HCEC 1CT (cell line): ENCODE measurements around the gene SMC1B.
A peak's percentile ranks its signal among the peaks of the same experiment; 100 is the strongest.
"Not testable (repeated sequence)": the region's sequence is repeated elsewhere in the genome, so short reads cannot be mapped to it uniquely, and the experiment has no call there.

Experiments
- DNase-seq: peaks from one replicate; pipeline ENCODE4 v3.0.0-alpha.2; 2017

SMC1B gene

GRCh38 chr22:45344334-45344733 lies 69.1 kb downstream of the SMC1B start:
- DNase-seq, result peak; percentile 29

DNA sequence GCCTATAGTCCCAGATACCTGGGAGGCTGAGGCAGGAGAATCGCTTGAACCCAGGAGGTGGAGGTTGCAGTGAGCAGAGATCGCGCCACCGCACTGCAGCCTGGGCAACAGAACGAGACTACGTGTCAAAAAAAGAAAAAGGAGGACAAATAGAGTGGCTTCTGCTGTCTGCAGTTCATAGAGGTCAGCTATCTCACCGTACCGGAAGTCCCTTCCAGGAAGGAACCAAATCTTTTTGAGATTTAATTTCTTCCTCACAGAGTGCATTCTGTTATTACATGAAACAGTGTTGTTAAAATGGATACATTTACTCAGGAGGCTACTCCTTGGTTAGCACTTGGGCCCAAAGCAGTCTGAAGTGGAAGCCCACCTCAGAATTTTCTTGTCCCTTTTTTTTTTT lies 70.3 kb downstream of the SMC1B start:
- DNase-seq, result no peak

- no peak for DNase-seq
Measured at GRCh38 chr22:45341498-45341897, 71.9 kb downstream of the SMC1B start.

DNA sequence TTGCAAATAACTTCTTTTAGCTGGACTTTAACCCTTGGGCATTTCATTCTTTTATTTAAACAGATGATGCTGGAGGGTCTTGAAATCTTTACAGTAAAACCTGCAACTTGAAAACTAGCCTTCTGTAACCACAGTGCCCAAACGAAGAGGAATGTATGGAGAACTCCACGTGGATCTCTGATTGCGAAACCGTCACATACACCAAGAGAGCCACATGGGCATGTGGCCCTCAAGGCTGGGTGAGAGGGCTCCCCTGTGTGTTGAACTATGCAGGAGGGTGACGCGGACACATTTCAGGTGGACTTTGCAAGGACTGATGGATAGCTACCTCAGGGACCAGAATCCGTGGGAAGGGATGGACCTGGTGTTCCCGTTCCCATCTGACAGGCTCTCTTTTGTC lies 73.1 kb downstream of the SMC1B start:
- DNase-seq, result no peak

GRCh38 chr22:45338795-45339194 lies 74.6 kb downstream of the SMC1B start:
- no peak for DNase-seq

DNA sequence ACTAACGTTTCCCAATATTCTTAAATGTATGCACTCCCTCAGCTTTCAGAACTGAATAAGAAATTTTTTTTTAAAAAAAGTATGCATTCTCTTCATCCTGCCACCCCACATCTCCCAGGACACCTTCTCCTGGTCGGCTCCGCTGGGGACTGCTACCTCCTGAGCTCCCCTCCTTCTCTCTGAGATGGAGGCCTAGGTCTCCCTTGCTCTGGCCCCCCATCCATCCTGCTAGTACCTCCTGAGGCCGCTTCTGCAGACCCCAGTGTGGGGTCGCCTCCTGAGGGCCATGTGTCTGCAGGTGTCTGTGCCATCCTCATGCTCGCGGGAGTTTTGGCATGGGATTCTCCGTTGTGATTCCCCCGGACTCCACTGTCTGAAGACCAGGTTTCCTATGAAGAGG lies 75.9 kb downstream of the SMC1B start:
- DNase-seq, result no peak

DNA sequence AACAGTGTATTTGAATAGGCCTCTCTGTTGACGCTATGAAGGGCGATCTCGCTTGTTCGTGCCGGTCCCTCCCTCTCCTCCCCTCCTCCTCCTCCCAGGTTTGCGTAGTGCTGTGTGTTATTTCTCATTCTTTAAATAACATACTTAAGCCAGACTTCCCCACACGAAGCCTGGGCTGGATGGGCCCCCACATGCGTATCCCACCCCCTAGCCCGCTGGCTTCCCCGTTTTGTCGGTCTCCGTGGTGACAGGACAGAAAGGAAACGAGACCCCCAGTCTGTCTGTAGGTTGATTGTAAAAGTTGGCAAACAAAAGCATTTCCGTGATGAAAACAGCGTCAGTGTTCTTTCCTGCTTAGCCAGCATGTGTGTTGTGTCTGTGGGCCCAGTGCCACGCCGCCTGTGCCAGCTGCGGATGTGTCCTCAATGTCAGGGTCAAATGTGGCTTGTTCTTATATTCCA lies 76.4 kb downstream of the SMC1B start:
- DNase-seq, result no peak

GRCh38 chr22:45335854-45336522 lies 77.4 kb downstream of the SMC1B start:
- no peak for DNase-seq

DNA sequence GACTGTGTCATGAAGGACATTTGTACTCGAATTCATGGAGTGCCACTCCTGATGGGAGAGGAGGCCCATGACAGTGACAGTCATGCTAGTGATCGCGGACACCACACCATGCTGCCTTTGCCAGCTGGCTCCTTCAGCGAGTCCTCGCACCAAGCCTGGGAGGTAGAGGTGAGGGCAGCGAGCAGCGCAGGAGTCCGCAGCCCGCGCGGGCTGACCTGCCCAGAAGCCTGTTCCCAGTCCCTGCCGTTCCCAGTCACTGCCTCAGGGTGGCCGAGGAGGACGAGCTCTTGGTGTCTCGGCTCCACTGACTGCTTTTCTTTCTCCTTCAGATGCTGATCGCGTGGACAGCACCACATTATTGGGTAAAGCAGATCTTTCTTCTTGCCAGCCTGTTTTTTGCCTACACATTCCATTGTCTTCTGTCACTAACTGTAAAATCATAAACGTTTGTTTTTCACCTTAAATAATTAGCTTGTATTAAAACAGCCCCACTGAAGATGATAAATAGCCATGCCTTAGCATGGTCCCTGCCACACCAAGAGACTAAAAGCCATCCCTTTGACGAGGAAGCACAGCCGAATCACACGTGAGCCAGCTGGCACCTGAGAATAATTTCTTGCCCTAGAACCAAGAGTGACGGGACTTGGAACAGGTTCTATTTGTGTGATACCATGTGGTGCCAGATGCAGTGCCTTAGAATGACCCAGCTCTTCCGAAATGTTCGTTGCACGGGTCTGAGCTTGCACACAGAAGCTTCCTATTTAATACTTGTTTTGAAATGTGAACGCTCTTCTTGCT lies 78.2 kb downstream of the SMC1B start:
- DNase-seq, result no peak

DNA sequence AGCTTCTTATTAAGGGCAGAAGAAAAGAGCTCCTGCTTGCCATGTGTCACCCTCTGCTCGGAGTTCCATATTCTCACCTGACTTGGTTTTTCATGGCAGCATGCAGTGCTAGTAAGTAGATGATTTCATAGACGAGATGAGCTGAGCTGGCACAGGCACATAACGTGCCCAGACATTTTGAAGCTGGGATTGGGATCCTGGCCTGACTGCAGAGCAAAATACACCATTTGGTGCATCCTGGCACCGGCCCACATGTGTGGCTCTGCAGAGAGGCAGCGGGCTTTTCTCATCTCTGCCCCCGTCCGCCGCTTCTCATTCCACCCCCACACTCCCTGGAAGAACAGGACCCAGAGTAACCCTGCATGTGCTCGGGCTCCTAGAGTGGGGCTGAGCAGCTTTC lies 78.9 kb downstream of the SMC1B start:
- no peak for DNase-seq

DNA sequence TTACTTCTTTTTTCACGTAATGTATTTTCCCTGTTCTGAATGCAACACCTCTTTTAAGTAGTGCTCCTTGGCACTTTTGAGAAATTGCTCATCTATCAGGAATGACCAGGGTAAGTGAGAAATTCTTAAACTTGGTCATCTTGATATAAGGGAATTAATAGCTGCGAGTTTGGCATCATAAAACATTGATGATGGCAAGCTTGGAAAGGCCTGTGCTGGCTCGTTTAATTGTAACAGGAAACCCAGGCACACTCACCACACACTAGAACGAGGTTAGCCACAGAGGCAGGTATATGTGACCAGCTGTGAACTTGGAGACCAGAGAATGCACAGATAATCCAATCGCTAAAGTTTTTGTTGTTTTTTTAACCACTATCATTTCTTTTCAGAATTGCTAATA lies 79.3 kb downstream of the SMC1B start:
- no peak for DNase-seq

- no peak for DNase-seq
Measured at GRCh38 chr22:45332001-45332400, 81.4 kb downstream of the SMC1B start.

DNA sequence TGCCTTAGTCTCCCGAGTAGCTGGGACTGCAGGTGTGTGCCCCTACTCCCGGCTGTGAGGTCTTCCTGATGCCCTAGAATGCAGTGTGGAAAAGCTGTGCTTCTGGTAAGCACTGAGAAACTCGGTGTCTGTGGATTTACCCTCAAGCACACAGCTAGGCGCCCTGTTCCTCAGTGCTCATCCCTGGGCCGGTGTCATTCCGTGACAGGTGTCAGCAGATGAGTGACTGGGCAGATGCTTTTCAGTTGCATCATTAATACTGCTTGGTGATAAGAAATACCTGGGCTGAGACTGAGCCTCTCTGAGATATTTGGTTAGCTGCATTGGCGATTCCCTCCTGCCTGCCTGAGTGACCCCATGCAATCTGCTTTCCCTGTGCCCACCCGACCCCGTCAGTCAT lies 81.9 kb downstream of the SMC1B start:
- no peak for DNase-seq

DNA sequence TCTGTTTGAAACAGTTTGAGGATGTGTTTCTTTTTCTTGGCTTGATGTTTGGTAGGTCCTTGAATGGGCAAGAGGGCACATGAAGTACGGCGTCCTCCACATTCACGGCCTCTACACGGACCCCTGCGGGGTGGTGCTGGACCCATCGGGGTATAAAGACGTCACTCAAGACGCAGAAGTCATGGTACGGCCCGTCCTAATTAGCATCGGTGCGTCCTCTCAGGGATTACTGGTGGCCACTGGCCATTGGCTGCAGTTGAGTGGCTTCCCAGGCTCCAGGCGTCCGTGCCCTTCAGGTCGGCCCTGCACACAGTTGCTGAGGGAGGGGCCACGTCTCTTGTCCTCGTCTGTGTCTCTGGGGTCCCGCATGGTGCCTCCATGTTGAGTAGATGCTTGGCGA lies 82.9 kb downstream of the SMC1B start:
- DNase-seq, result no peak

DNA sequence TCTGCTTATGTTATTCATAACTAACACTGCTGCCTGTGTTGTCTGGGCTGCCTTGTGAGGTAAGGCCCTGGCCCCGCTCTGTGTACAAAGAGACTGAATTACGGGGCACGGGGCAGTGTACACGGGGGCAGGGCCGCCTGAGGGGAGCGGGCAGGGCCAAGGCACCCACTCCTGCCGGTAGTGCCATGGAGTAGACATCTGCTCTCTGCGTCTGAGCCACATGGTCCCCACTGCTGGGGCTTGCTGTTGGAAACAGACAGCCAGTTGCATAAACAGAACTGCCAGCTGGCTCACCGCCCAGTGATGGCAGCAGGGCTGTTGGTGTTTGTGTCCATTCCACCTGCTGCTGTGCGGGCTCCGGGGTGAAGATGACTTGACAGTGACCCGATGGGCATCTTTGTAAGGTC lies 83.9 kb downstream of the SMC1B start:
- no peak for DNase-seq

- no peak for DNase-seq
Measured at GRCh38 chr22:45328822-45329529, 84.4 kb downstream of the SMC1B start.

- DNase-seq, result not testable (repeated sequence)
Measured at GRCh38 chr22:45328261-45328660, 85.1 kb downstream of the SMC1B start.

DNA sequence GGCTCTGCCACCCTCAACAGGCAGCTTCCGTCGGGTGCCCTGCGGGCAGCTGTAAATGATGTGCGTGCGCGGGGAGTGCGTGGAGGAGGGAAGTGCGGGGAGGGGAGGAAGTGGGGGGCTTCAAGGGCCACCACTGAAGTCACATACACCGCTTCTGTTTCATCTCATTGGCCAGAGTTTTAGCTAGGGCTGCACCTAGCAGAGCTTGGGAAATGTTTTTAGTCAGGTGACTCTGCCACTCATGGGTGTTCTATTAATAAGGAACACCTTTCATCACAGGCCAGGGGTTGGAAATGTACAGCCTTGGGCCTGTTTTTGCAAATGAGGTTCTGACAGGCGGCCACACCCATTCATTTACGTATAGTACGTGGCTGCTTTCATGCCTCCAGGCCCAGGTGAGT lies 89.1 kb downstream of the SMC1B start:
- no peak for DNase-seq

DNA sequence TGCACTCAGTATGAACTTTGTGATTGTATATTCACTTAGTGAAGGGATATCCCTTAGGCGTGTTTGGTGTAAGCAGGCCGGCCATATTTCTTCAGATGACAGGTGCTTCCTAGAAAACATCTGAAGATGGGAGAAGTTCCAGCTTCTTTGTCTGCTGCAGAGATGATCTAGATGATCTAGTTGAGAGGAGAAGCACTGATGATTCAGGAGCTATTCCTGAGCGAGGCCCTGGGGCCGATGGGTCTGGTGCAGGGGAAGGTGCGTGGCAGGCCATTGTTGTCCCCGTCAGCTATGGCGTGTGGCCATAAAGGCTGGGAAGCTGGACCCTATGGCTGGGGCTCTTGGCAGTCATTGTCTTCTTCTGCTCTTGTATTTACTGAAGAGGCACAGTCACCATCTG lies 89.7 kb downstream of the SMC1B start:
- DNase-seq, result no peak

DNA sequence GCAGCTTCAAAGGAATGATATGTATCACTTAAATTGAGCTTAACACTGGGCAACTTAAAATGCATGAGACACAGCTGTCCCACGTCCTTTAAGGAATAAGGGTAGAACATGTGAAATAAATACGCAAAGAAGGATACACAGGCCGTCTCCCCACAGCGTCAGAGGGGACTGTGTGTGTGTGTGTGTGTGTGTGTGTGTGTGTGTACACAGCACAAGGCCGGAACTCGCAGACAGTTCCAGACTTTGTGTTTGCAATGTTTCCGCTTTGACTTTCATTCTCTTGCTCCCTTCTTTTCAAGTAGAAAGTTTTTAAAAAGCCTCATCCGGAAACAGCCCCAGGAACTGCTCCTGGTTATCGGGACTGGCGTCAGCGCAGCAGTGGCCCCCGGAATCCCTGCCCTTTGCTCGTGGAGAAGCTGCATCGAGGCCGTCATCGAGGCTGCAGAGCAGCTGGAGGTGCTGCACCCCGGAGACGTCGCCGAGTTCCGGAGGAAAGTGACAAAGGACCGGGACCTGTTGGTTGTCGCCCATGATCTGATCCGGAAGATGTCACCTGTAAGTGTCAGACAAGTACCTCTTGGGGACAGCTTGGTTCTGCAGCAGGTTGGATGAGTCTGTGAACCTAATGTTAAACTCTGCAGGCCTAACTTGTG lies 90.4 kb downstream of the SMC1B start:
- DNase-seq, result no peak

- DNase-seq, result no peak
Measured at GRCh38 chr22:45321827-45322226, 91.6 kb downstream of the SMC1B start.

DNA sequence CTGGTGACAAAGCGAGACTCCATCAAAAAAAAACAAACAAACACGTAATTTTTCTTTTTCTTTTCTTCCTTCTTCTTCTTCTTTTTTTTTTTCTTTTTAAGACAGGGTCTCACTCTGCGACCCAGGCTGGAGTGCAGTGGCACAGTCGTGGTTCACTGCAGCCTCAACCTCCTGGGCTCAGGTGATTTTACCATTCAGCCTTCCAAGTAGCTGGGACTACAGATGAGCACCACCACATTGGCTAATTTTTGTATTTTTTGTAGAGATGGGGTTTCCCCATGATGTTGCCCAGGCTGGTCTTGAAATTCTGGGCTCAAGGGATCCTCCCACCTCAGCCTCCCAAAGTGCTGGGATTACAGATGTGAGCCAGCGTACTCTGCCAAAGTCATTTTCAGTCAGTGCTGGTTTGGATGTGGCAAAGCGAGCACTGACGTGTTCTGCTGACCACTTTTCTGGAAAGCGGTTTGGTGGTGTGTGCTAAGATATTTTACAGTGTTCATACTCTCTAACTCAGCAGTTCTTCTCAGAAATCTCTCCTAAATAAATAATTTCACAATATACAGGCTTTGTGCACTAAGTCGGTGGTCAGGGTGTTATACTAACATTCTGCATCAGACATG lies 92.9 kb downstream of the SMC1B start:
- DNase-seq, result peak; percentile 19

GRCh38 chr22:45319324-45319685 lies 94.1 kb downstream of the SMC1B start:
- DNase-seq, result peak; percentile 51
